Measurements from ENCODE around the gene THEM4.

The THEM4 gene

GRCh38 chr1:151849126-151849525, 60.2 kb downstream of the THEM4 start:
- H3K27me3 Mint-ChIP-seq, result no peaks in the 10 kb centered on the region
- H3K4me3 Mint-ChIP-seq, result no peak overlapping the region
- peaks cover 45% of the 10 kb centered on the region for H3K36me3 Mint-ChIP-seq (ENCODE audit: low read depth)
- DNase-seq, result no peak
- H3K9me3 Mint-ChIP-seq, result no peaks in the 10 kb centered on the region
- peaks cover 32% of the 10 kb centered on the region for H3K4me1 Mint-ChIP-seq (ENCODE audit: low read depth)
- peak overlapping the region; percentile 89 for H3K27ac Mint-ChIP-seq

- Mint-ChIP-seq H3K36me3 (ENCODE audit: low read depth) (peaks cover 50% of the 10 kb centered on the region), H3K27me3 (no peaks in the 10 kb centered on the region), H3K9me3 (no peaks in the 10 kb centered on the region), H3K4me1 (ENCODE audit: low read depth) (peaks cover 32% of the 10 kb centered on the region), H3K4me3 (no peak overlapping the region), H3K27ac (peak overlapping the region; percentile 71)
- no peak for DNase-seq
Measured at GRCh38 chr1:151847867-151848596, 61.3 kb downstream of the THEM4 start.

GRCh38 chr1:151846686-151847237, 62.5 kb downstream of the THEM4 start:
- Mint-ChIP-seq H3K27ac (peak overlapping the region; percentile 48), H3K4me3 (no peak overlapping the region), H3K9me3 (no peaks in the 10 kb centered on the region), H3K36me3 (ENCODE audit: low read depth) (peaks cover 54% of the 10 kb centered on the region), H3K27me3 (no peaks in the 10 kb centered on the region), H3K4me1 (ENCODE audit: low read depth) (peaks cover 35% of the 10 kb centered on the region)
- DNase-seq, result no peak

- peak overlapping the region; percentile 48 for H3K27ac Mint-ChIP-seq
- H3K27me3 Mint-ChIP-seq, result no peaks in the 10 kb centered on the region
- no peak for DNase-seq
- H3K4me1 Mint-ChIP-seq (ENCODE audit: low read depth), result peaks cover 38% of the 10 kb centered on the region
- no peak overlapping the region for H3K4me3 Mint-ChIP-seq
- peaks cover 55% of the 10 kb centered on the region for H3K36me3 Mint-ChIP-seq (ENCODE audit: low read depth)
- no peaks in the 10 kb centered on the region for H3K9me3 Mint-ChIP-seq
Measured at GRCh38 chr1:151846062-151846568, 63.2 kb downstream of the THEM4 start.

GRCh38 chr1:151843398-151843797, 65.9 kb downstream of the THEM4 start:
- H3K9me3 Mint-ChIP-seq, result no peaks in the 10 kb centered on the region
- H3K4me3 Mint-ChIP-seq, result no peak overlapping the region
- DNase-seq, result no peak
- H3K36me3 Mint-ChIP-seq (ENCODE audit: low read depth), result peaks cover 58% of the 10 kb centered on the region
- peaks cover 49% of the 10 kb centered on the region for H3K4me1 Mint-ChIP-seq (ENCODE audit: low read depth)
- H3K27ac Mint-ChIP-seq, result no peak overlapping the region
- no peaks in the 10 kb centered on the region for H3K27me3 Mint-ChIP-seq

GRCh38 chr1:151841141-151841540, 68.2 kb downstream of the THEM4 start:
- H3K9me3 Mint-ChIP-seq, result no peaks in the 10 kb centered on the region

GRCh38 chr1:151840421-151840820, 68.9 kb downstream of the THEM4 start:
- Mint-ChIP-seq H3K36me3 (ENCODE audit: low read depth) (peaks cover 45% of the 10 kb centered on the region), H3K27ac (no peak overlapping the region), H3K4me3 (peak overlapping the region; percentile 85), H3K27me3 (no peaks in the 10 kb centered on the region), H3K9me3 (no peaks in the 10 kb centered on the region), H3K4me1 (ENCODE audit: low read depth) (peaks cover 50% of the 10 kb centered on the region)
- DNase-seq, result no peak

More at GRCh38 chr1:151841141-151841540, 68.2 kb downstream of the THEM4 start:
- no peak overlapping the region for H3K4me3 Mint-ChIP-seq
- no peak for DNase-seq
- no peak overlapping the region for H3K27ac Mint-ChIP-seq
- H3K36me3 Mint-ChIP-seq (ENCODE audit: low read depth), result peaks cover 49% of the 10 kb centered on the region
- H3K27me3 Mint-ChIP-seq, result no peaks in the 10 kb centered on the region
- H3K4me1 Mint-ChIP-seq (ENCODE audit: low read depth), result peaks cover 50% of the 10 kb centered on the region

- H3K9me3 Mint-ChIP-seq, result no peaks in the 10 kb centered on the region
- H3K27ac Mint-ChIP-seq, result peak within 1 kb of the TSS; percentile 84
- H3K4me3 Mint-ChIP-seq, result peak within 1 kb of the TSS; percentile 85
- peak; percentile 82 for DNase-seq
- H3K27me3 Mint-ChIP-seq, result no peaks in the 10 kb centered on the region
- H3K36me3 Mint-ChIP-seq (ENCODE audit: low read depth), result peaks cover 42% of the 10 kb centered on the region
- peaks cover 53% of the 10 kb centered on the region for H3K4me1 Mint-ChIP-seq (ENCODE audit: low read depth)
Measured at GRCh38 chr1:151839457-151840403, 69.6 kb downstream of the THEM4 start, which contains the start of gene C2CD4D. C2CD4D (minus strand) TSS chr1:151839820; CDS start chr1:151838989, 831 bp downstream.

- peaks cover 39% of the 10 kb centered on the region for H3K36me3 Mint-ChIP-seq (ENCODE audit: low read depth)
- peaks cover 60% of the 10 kb centered on the region for H3K4me1 Mint-ChIP-seq (ENCODE audit: low read depth)
Measured at GRCh38 chr1:151839082-151839412, 70.3 kb downstream of the THEM4 start.

GRCh38 chr1:151838222-151839081, 70.9 kb downstream of the THEM4 start:
- peaks cover 37% of the 10 kb centered on the region for H3K36me3 Mint-ChIP-seq (ENCODE audit: low read depth)
- DNase-seq, result peak; percentile 72
- peak overlapping the region; percentile 85 for H3K4me3 Mint-ChIP-seq
- no peaks in the 10 kb centered on the region for H3K9me3 Mint-ChIP-seq
- H3K4me1 Mint-ChIP-seq (ENCODE audit: low read depth), result peaks cover 66% of the 10 kb centered on the region
- peak overlapping the region; percentile 84 for H3K27ac Mint-ChIP-seq
- H3K27me3 Mint-ChIP-seq, result no peaks in the 10 kb centered on the region

More at GRCh38 chr1:151839082-151839412, 70.3 kb downstream of the THEM4 start:
- Mint-ChIP-seq H3K4me3 (peak overlapping the region; percentile 85), H3K27ac (peak overlapping the region; percentile 84), H3K9me3 (no peaks in the 10 kb centered on the region), H3K27me3 (no peaks in the 10 kb centered on the region)
- DNase-seq, result no peak

GRCh38 chr1:151837884-151838221, 71.5 kb downstream of the THEM4 start:
- Mint-ChIP-seq H3K4me1 (ENCODE audit: low read depth) (peaks cover 70% of the 10 kb centered on the region), H3K36me3 (ENCODE audit: low read depth) (peaks cover 32% of the 10 kb centered on the region), H3K27ac (peak overlapping the region; percentile 93), H3K9me3 (no peaks in the 10 kb centered on the region), H3K4me3 (peak overlapping the region; percentile 81), H3K27me3 (no peaks in the 10 kb centered on the region)
- no peak for DNase-seq

GRCh38 chr1:151837197-151837596, 72.1 kb downstream of the THEM4 start:
- peak overlapping the region; percentile 93 for H3K27ac Mint-ChIP-seq
- peaks cover 77% of the 10 kb centered on the region for H3K4me1 Mint-ChIP-seq (ENCODE audit: low read depth)
- no peaks in the 10 kb centered on the region for H3K9me3 Mint-ChIP-seq
- no peaks in the 10 kb centered on the region for H3K27me3 Mint-ChIP-seq
- DNase-seq, result peak; percentile 49
- peaks cover 28% of the 10 kb centered on the region for H3K36me3 Mint-ChIP-seq (ENCODE audit: low read depth)
- peak overlapping the region; percentile 81 for H3K4me3 Mint-ChIP-seq

GRCh38 chr1:151835596-151835995, 73.7 kb downstream of the THEM4 start:
- no peak for DNase-seq
- peak overlapping the region; percentile 80 for H3K27ac Mint-ChIP-seq
- peaks cover 75% of the 10 kb centered on the region for H3K4me1 Mint-ChIP-seq (ENCODE audit: low read depth)
- no peaks in the 10 kb centered on the region for H3K27me3 Mint-ChIP-seq
- H3K36me3 Mint-ChIP-seq (ENCODE audit: low read depth), result peaks cover 14% of the 10 kb centered on the region
- no peaks in the 10 kb centered on the region for H3K9me3 Mint-ChIP-seq
- no peak overlapping the region for H3K4me3 Mint-ChIP-seq

GRCh38 chr1:151834239-151834638, 75.1 kb downstream of the THEM4 start:
- H3K36me3 Mint-ChIP-seq (ENCODE audit: low read depth), result peaks cover 3% of the 10 kb centered on the region
- no peak overlapping the region for H3K4me3 Mint-ChIP-seq
- peaks cover 75% of the 10 kb centered on the region for H3K4me1 Mint-ChIP-seq (ENCODE audit: low read depth)
- no peak for DNase-seq
- H3K9me3 Mint-ChIP-seq, result no peaks in the 10 kb centered on the region
- no peaks in the 10 kb centered on the region for H3K27me3 Mint-ChIP-seq
- H3K27ac Mint-ChIP-seq, result no peak overlapping the region

All from activated T-cell treated with anti-CD3 and anti-CD28 coated beads, Interleukin-2, amount 50 U/mL, for 24 hours (primary cell).